Karpas-422 (cell line): ENCODE results near the gene FLYWCH1. TPM values are rescaled to one million over a fixed set of nuclear protein-coding genes. Genes with fewer than 3 reads are reported as not detected.
A peak's percentile ranks its signal among the peaks of the same experiment; 100 is the strongest.

Source experiments
- DNase-seq: peaks from one replicate; pipeline ENCODE4 v3.0.0-alpha.2; 2015
- H2AFZ ChIP-seq: fragments of 200-600 bp; sonication (generic); 2 replicates; pipeline ENCODE4 v1.6.1; 2014; ENCODE audit warnings: antibody characterized with exemption, low read length, mixed read lengths
- H3K27ac ChIP-seq: fragments of 200-600 bp; sonication (generic); 2 replicates; pipeline ENCODE4 v1.5.1; 2014; ENCODE audit warnings: mild to moderate bottlenecking, low read length, moderate library complexity
- H3K27me3 ChIP-seq: fragments of 200-600 bp; sonication (generic); 2 replicates; pipeline ENCODE4 v1.6.1; 2014; ENCODE audit warnings: low read length, mixed read lengths
- H3K36me3 ChIP-seq: fragments of 200-600 bp; sonication (generic); 2 replicates; pipeline ENCODE4 v1.6.1; 2014; ENCODE audit warnings: low read length, mixed read lengths; ENCODE audit not compliant: insufficient read depth
- H3K4me1 ChIP-seq: fragments of 200-600 bp; sonication (generic); 2 replicates; pipeline ENCODE4 v1.6.1; 2014; ENCODE audit warnings: mild to moderate bottlenecking, low read length, mixed read lengths
- H3K4me2 ChIP-seq: fragments of 200-600 bp; sonication (generic); 2 replicates; pipeline ENCODE4 v1.6.1; 2014; ENCODE audit warnings: low read length, low read depth, mild to moderate bottlenecking; ENCODE audit not compliant: poor library complexity, severe bottlenecking
- H3K4me3 ChIP-seq: fragments of 200-600 bp; sonication (generic); 2 replicates; pipeline ENCODE4 v1.5.1; 2014; ENCODE audit warnings: mild to moderate bottlenecking, antibody characterized with exemption, low read length, mixed read lengths
- H3K79me2 ChIP-seq: fragments of 200-600 bp; sonication (generic); 2 replicates; pipeline ENCODE4 v1.6.1; 2014; ENCODE audit warnings: mild to moderate bottlenecking, low read length, mixed read lengths
- H3K9ac ChIP-seq: fragments of 200-600 bp; sonication (generic); 2 replicates; pipeline ENCODE4 v1.6.0; 2014; ENCODE audit warnings: low read length
- H3K9me2 ChIP-seq: fragments of 200-600 bp; sonication (generic), shearing (Covaris generic); replicated peaks from 2 replicates; pipeline ENCODE4 v1.6.0; 2014; ENCODE audit warnings: mild to moderate bottlenecking, low read length, moderate library complexity; ENCODE audit not compliant: insufficient read depth
- H3K9me3 ChIP-seq: fragments of 300-700, 200-600 bp; sonication (generic); 2 replicates; pipeline ENCODE4 v1.6.1; 2014; ENCODE audit warnings: low read length, mixed read lengths
- H4K20me1 ChIP-seq: fragments of 200-600 bp; sonication (generic); 2 replicates; pipeline ENCODE4 v1.6.1; 2014; ENCODE audit warnings: mild to moderate bottlenecking, antibody characterized with exemption, low read length, low read depth; ENCODE audit not compliant: insufficient read depth
- total RNA-seq: library from RNA; depleted of rRNA; stranded (reverse); fragments of >200 nt; shearing (Covaris generic); gene quantifications from 2 replicates; pipeline ENCODE4 v1.2.3, GENCODE V29; 2014; ENCODE audit warnings: low replicate concordance

Gene FLYWCH1
- total RNA-seq, 1 experiment from 2014 or later, result 11.0 TPM

DNA sequence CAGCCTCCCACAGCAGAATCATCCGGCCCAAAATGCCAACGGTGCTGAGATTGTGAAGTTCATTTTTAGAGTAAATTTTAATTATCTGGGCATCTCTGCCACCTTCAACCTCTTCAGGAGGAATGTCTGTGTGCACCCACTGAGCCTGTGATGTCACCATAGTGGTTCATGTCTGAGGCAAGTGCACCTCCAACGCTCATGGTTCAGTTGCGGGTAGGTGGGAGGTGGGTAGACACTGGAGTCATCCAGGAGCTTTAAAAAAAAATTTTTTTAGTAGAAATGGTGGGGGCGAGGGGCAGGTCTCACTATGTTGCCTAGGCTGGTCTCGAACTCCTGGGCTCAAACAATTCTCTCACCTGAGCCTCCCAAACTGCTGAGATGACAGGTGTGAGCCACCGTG lies 1.9 kb downstream of the FLYWCH1 start:
- H3K9me2 ChIP-seq, result no peaks in the 10 kb centered on the region
- no peak overlapping the region for H3K4me2 ChIP-seq
- H3K27me3 ChIP-seq, result no peaks in the 10 kb centered on the region
- H4K20me1 ChIP-seq, result no peaks in the 10 kb centered on the region
- H3K9ac ChIP-seq, result no peak overlapping the region
- H3K9me3 ChIP-seq, result no peaks in the 10 kb centered on the region
- H3K4me3 ChIP-seq, result no peak overlapping the region
- H3K27ac ChIP-seq, result no peak overlapping the region
- DNase-seq, result peak; percentile 27
- 0 out of 2 replicates have a peak, but pooled peaks cover 3% of the 10 kb centered on the region for H3K36me3 ChIP-seq
- H3K4me1 ChIP-seq, result peaks cover 24% of the 10 kb centered on the region
- H3K79me2 ChIP-seq, result peaks cover 15% of the 10 kb centered on the region
- H2AFZ ChIP-seq, result no peak overlapping the region

DNA sequence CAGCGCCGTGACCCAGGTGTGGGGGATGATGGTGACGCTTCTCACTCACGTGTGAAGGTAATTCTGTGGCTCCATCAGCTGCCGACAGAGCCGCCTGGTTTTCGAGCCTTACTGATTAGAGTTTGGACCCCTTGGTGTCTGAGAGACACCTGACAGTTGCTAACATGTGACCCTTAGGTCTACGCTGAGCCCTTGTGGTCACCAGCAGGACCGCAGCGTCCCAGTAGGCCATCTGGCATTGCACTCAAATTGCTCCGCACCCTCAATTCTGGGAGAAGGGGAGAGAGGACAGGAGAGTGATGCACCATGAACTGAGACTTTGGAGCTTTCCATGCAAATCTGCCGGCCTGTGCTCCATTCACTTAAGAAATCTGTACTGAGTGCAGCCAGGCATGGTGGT lies 2.5 kb downstream of the FLYWCH1 start:
- H3K27me3 ChIP-seq, result no peaks in the 10 kb centered on the region
- no peak overlapping the region for H3K4me2 ChIP-seq
- H4K20me1 ChIP-seq, result no peaks in the 10 kb centered on the region

DNA sequence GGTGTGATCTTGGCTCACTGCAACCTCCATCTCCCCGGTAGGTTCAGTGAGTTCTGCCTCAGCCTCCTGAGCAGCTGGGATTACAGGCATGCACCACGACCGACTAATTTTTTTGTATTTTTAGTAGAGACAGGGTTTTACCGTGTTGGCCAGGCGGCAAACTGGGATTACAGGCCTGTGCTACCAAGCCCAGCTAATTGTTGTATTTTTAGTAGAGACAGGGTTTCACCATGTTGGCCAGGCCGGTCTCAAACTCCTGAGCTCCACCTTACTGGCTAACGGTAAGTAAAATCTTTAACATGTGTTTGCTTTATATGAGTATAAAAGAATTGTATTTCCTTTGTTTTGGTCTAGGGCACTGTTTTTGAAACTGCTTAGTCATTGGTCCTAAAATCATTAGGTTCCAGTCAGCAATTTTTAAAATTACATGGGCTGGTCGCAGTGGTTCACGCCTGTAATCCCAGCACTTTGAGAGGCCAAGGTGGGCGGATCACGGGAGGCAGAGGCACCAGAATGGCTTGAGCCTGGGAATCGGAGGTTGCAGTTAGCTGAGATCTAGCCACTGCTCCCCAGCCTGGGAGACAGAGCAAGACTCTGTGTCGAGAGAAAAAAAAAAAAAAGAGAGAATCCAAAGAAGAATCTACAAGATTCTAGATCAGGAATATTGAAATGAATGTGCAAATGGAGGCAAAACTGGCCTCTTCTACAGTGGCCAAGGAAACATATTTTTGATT lies 3.6 kb downstream of the FLYWCH1 start:
- H3K4me1 ChIP-seq, result peaks cover 22% of the 10 kb centered on the region
- H3K9me2 ChIP-seq, result no peaks in the 10 kb centered on the region
- 0 out of 2 replicates have a peak, but pooled peaks cover 3% of the 10 kb centered on the region for H3K36me3 ChIP-seq
- no peak for DNase-seq
- H3K9me3 ChIP-seq, result no peaks in the 10 kb centered on the region
- H3K79me2 ChIP-seq, result peaks cover 15% of the 10 kb centered on the region
- no peak overlapping the region for H3K4me3 ChIP-seq
- H3K27ac ChIP-seq, result no peak overlapping the region
- no peak overlapping the region for H3K9ac ChIP-seq
- no peak overlapping the region for H2AFZ ChIP-seq
- H4K20me1 ChIP-seq, result no peaks in the 10 kb centered on the region
- no peaks in the 10 kb centered on the region for H3K27me3 ChIP-seq
- H3K4me2 ChIP-seq, result no peak overlapping the region

More for the DNA sequence above, 2.5 kb downstream of the FLYWCH1 start:
- peaks cover 24% of the 10 kb centered on the region for H3K4me1 ChIP-seq
- 0 out of 2 replicates have a peak, but pooled peaks cover 3% of the 10 kb centered on the region for H3K36me3 ChIP-seq
- H2AFZ ChIP-seq, result no peak overlapping the region
- DNase-seq, result no peak
- no peaks in the 10 kb centered on the region for H3K9me3 ChIP-seq
- no peak overlapping the region for H3K9ac ChIP-seq
- no peak overlapping the region for H3K27ac ChIP-seq
- H3K79me2 ChIP-seq, result peaks cover 15% of the 10 kb centered on the region
- no peaks in the 10 kb centered on the region for H3K9me2 ChIP-seq
- H3K4me3 ChIP-seq, result no peak overlapping the region

DNA sequence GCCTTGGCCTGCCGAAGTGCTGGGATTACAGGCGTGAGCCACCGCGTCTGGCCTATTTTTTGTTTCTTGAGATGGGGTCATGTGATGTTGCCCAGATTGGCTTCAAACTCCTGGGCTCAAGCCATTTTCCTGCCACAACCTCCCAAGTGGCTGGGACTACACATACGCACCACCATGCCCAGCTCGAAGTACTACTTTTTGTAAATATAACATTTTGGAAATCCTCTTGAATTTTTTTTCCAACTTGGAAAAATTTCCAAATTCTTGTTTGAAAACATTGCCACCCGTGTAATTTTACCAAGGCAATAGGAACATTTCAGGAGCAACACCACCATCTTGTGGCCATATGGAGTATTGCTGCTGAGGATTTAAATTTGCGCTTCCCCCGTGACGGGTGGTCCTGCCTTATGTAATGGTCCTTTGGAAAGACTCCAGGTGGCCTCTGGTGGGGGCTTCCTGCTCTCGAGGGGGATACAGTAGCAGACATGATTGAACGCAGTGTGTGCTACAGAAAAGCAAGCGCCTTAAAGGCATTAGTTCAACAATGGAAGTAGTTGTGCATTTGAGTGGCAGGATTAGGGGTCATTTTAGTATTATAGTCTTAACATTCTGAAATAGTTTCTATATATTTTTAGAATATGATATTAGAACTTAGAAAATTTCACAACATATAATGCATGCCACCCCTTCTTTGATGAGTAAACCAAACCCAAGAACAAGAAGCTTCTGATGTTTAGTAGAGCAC lies 8.0 kb downstream of the FLYWCH1 start:
- Histone ChIP-seq H3K4me2 (no peak overlapping the region), H3K27ac (no peak overlapping the region), H3K4me3 (no peak overlapping the region), H3K4me1 (no peaks in the 10 kb centered on the region), H4K20me1 (no peaks in the 10 kb centered on the region), H3K9me2 (no peaks in the 10 kb centered on the region), H3K79me2 (no peaks in the 10 kb centered on the region), H3K9me3 (no peaks in the 10 kb centered on the region), H3K9ac (no peak overlapping the region), H3K27me3 (no peaks in the 10 kb centered on the region), H3K36me3 (no peaks in the 10 kb centered on the region), H2AFZ (no peak overlapping the region)
- peak; percentile 85 for DNase-seq

DNA sequence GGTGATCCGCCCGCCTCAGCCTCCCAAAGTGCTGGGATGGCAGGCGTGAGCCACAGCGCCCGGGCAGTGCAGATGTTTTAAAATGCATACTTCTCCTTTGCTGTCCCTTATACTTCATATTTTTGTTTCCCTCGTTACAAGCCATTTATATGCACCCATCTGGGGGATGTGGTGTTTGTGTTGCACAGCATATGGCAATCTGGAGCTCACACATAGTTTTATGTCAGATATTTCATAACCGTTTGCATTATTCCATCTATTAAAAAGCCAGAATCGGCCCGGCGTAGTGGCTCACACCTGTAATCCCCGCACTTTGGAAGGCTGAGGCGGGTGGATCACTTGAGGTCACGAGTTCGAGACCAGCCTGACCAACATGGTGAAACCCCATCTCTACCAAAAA lies 11.8 kb downstream of the FLYWCH1 start:
- Histone ChIP-seq H3K36me3 (no peaks in the 10 kb centered on the region), H3K27ac (no peak overlapping the region), H3K4me1 (peaks cover 10% of the 10 kb centered on the region), H4K20me1 (no peaks in the 10 kb centered on the region), H3K4me2 (no peak overlapping the region), H3K4me3 (no peak overlapping the region), H2AFZ (no peak overlapping the region), H3K9me2 (no peaks in the 10 kb centered on the region), H3K9me3 (no peaks in the 10 kb centered on the region), H3K9ac (no peak overlapping the region), H3K27me3 (no peaks in the 10 kb centered on the region), H3K79me2 (no peaks in the 10 kb centered on the region)
- no peak for DNase-seq

DNA sequence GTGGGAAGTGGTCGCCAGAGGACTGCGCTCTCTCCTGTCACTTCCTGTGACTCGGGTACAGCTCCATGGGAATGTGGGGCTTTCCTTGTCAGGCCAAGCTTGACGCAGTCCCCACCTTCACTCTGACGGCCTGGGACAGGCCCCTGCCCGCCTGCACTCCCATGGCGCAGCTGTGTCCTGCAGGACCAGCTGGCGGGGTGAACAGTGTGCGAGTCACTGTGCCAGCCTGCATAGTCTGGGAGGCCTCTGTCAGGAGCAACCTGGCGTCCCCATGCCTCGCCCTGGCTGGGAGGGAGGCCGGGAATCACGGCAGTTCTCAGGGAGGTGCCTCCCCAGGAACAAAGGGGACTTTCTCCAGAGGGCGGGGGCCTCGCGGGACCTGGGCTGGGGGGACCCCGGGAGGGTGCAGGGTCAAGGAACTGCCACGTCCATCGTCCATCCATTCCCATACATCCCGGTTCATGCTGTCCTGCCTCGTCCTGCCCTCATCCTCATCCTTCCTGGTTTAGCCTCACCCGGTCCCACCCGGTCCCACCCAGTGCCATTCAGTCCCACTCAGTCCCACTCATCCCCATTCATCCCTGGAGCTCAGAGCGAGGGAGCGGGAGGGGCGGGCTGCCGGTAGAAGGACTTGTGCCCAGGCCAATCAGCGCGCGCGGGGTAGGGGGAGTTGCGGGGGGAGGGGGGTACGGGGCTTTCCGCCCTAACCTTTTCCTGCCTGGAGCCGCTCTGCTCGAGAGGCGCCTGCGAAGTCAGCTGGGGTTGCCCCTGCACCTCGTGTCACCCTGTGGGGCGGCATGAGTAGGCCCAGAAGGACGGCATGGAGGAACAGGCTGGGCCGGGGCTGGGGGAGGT lies 13.4 kb downstream of the FLYWCH1 start:
- Histone ChIP-seq H3K9me2 (no peaks in the 10 kb centered on the region), H3K27ac (no peak overlapping the region), H2AFZ (no peak overlapping the region), H3K9ac (no peak overlapping the region), H4K20me1 (no peaks in the 10 kb centered on the region), H3K79me2 (no peaks in the 10 kb centered on the region), H3K4me3 (no peak overlapping the region), H3K36me3 (no peaks in the 10 kb centered on the region), H3K4me2 (no peak overlapping the region), H3K4me1 (peaks cover 10% of the 10 kb centered on the region), H3K9me3 (no peaks in the 10 kb centered on the region), H3K27me3 (no peaks in the 10 kb centered on the region)
- no peak for DNase-seq

DNA sequence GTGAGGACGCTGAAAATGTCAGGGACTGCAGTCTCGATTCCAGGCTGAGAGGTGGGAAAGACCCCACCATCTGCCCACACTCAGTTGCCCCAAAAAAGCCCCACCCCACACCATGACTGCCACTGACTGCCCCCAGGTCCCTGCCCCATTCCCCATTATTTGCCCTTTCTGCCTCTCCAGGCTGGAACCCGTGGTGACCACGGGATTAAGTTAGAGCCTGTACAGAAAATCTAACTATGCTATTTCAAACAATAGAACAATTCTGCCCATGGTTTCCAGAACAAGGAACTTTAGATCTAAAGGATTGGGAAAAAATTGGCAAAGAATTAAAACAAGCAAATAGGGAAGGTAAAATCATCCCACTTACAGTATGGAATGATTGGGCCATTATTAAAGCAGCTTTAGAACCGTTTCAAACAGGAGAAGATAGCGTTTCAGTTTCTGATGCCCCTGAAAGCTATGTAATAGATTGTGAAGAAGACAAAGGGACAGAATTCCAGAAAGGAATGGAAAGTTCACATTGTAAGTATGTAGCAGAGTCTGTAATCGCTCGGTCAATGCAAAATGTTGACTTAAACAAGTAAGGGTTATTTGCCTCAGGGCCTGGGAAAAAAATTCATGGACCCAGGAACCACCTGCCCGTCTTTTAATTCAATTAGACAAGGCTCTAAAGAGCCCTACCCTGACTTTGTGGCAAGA lies 14.4 kb downstream of the FLYWCH1 start:
- Histone ChIP-seq H3K4me3 (no peak overlapping the region), H4K20me1 (no peaks in the 10 kb centered on the region), H3K9me3 (no peaks in the 10 kb centered on the region), H3K27me3 (no peaks in the 10 kb centered on the region), H3K27ac (no peak overlapping the region), H3K9ac (no peak overlapping the region), H3K4me2 (peak overlapping the region; percentile 37), H2AFZ (no peak overlapping the region), H3K36me3 (no peaks in the 10 kb centered on the region), H3K4me1 (peaks cover 10% of the 10 kb centered on the region), H3K79me2 (no peaks in the 10 kb centered on the region), H3K9me2 (no peaks in the 10 kb centered on the region)
- no peak for DNase-seq
